Adrenal gland (tissue), 12 donors: Measurements from ENCODE around the gene C19orf47. TPM values are rescaled to one million over a fixed set of nuclear protein-coding genes. Genes with fewer than 3 reads are reported as not detected.

Experiments
- DNase-seq, 7 donors: peaks; one replicate each; pipeline ENCODE4 v3.0.0-alpha.2; 2019 to 2020
- H3K27ac ChIP-seq, 5 donors: fragments of 200-600 bp; sonication (generic) in 4 of 5; 1 replicate in 3 of 5; 2 replicates in 2 of 5; pipeline versions ENCODE4 v1.5.1 to v1.8.0; 2016 to 2020; ENCODE audit warnings: mild to moderate bottlenecking in 1 of 5
- H3K27me3 ChIP-seq: fragments of 200-600 bp; 2 replicates; pipeline ENCODE4 v1.8.0; 2021
- H3K36me3 ChIP-seq, 2 donors: fragments of 200-600 bp; replicated peaks in 1 of 2; 1 replicate in 1 of 2; 2 replicates in 1 of 2; pipeline versions ENCODE4 v1.5.1 to v1.8.0; 2018 to 2022
- H3K4me1 ChIP-seq, 2 donors: fragments of 200-600 bp; replicated peaks in 1 of 2; 1 replicate in 1 of 2; 2 replicates in 1 of 2; pipeline versions ENCODE4 v1.5.1 to v1.8.0; 2018 to 2021
- H3K4me3 ChIP-seq, 4 donors: fragments of 200-600 bp; sonication (generic) in 3 of 4; one replicate each; pipeline ENCODE4 v1.5.1; 2016 to 2018
- H3K9me3 ChIP-seq, 3 donors: fragments of 200-600 bp; sonication (generic) in 1 of 3; replicated peaks in 1 of 3; 1 replicate in 2 of 3; 2 replicates in 1 of 3; pipeline versions ENCODE4 v1.5.1 to v1.8.0; 2016 to 2021
- POLR2A ChIP-seq, 2 donors: fragments of 450-650 bp; IDR thresholded peaks; one replicate each; pipeline ENCODE4 v1.6.1; 2017; ENCODE audit warnings: antibody characterized with exemption in 2 of 2, mild to moderate bottlenecking in 2 of 2, moderate library complexity in 1 of 2
- WGBS, 4 donors: extraction: QIAGEN DNeasy Blood & Tissue Kit in 2 of 4; methylation state at CpG; one replicate each; pipeline versions ENCODE4 v1.1.5 to v1.1.7; 2013 to 2017; 5-methylcytosine and 5-hydroxymethylcytosine counted together
- intact Hi-C, 2 donors: fragments of 100-400 bp; cut with DNase I; formaldehyde crosslinking; loops; one replicate each; pipeline versions ENCODE4 v1.14.1 to v1.15.0; 2022 to 2023
- polyA plus RNA-seq, 3 donors: library from polyadenylated mRNA; stranded (reverse); fragments of 200-250 nt in 2 of 3; fragments of 350-450 nt in 1 of 3; fragmentation: Illumina TruSeq in 1 of 3; extraction: RNeasy Lipid Tissue Mini Kit (QIAGEN cat#74804) in 1 of 3; gene quantifications; one replicate each; pipeline ENCODE4 v1.2.3, GENCODE V29; 2013 to 2014
- total RNA-seq, 9 donors: library from RNA; depleted of rRNA in 4 of 9; stranded (reverse); fragments of >200 nt in 4 of 9; fragments of 120-200 nt in 1 of 9; fragmentation: NEBNext Ultra II Directional in 1 of 9; extraction: Animal tissue kit (Norgen Biotek cat#: 25700) in 1 of 9; gene quantifications; one replicate each; pipeline versions ENCODE4 v1.1.0 to v1.2.4, GENCODE V29; 2013 to 2023
- TF ChIP-seq, protein P1 (sequence below), 6 experiments: fragments of 450-650 bp in 4 of 6; fragments of 200-600 bp in 2 of 6; sonication (generic) in 1 of 6; IDR thresholded peaks; 1 replicate in 5 of 6; 2 replicates in 1 of 6; pipeline versions ENCODE4 v1.5.1 to v1.8.0; 2016 to 2021; ENCODE audit warnings: antibody characterized with exemption in 6 of 6, mild to moderate bottlenecking in 2 of 6, moderate library complexity in 1 of 6
- donor health status: healthy with polysubstance abuse.
- donor health status: Bipolar disorder and iron deficiency.
- donor health status: DM: yes; HTN: yes; CAD: no.
- donor health status: DM: no; HTN: no; CAD: no.
- donor health status: DM: no; HTN: no; CAD: no.
- donor health status: DM: yes; HTN: yes; CAD: no.

C19orf47 gene
- total and polyA plus RNA-seq, 12 donors = 7.0 to 20.9 (median 14.6) TPM

DNA sequence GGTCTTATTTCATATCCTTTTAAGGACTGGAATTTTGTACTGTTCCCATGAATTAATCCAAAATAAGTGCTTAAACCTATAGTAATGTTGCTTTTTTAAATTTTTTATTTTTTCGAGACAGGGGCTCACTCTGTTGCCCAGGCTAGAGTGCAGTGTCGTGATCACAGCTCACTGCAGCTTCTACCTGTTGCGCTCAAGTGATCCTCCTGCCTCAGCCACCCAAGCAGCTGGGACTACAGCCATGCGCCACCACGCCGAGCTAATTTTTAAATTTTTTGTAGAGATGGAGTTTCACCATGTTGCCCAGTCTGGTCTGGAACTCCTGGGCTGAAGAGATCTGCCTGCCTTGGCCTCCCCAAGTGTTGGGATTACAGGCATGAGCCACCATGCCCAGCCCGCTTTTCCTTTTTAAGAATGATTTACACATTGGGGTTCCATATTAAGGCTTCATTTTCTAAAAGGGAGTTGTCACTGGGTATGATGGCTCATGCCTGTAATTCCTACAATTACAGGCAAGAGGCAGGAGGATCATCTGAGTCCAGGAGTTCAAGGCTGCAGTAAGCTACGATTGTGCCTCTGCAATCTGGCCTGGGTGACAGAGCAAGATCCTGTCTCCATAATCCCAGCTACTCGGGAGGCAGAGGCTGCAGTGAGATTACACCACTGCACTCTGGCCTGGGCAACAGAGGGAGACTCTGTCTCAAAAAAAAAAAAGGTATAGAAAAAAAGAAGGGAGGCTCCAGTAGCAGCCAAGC, 34.8 kb downstream of the C19orf47 start:
- H3K4me1 ChIP-seq = no peaks in the 10 kb centered on the region
- H3K27ac ChIP-seq = no peak overlapping the region
- no peaks in the 10 kb centered on the region for H3K9me3 ChIP-seq
- intact Hi-C loops = no loop called here
- TF ChIP-seq, protein P1, sequence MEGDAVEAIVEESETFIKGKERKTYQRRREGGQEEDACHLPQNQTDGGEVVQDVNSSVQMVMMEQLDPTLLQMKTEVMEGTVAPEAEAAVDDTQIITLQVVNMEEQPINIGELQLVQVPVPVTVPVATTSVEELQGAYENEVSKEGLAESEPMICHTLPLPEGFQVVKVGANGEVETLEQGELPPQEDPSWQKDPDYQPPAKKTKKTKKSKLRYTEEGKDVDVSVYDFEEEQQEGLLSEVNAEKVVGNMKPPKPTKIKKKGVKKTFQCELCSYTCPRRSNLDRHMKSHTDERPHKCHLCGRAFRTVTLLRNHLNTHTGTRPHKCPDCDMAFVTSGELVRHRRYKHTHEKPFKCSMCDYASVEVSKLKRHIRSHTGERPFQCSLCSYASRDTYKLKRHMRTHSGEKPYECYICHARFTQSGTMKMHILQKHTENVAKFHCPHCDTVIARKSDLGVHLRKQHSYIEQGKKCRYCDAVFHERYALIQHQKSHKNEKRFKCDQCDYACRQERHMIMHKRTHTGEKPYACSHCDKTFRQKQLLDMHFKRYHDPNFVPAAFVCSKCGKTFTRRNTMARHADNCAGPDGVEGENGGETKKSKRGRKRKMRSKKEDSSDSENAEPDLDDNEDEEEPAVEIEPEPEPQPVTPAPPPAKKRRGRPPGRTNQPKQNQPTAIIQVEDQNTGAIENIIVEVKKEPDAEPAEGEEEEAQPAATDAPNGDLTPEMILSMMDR (IDR thresholded peaks at IDR 0.05) = no peak
- TF ChIP-seq POLR2A (IDR thresholded peaks at IDR 0.05) = no peak
- WGBS, 4 donors = 82 to 91% (median 86%) methylated on average over 9 of the region's 9 CpGs
- peaks cover 0 to 3% of the 10 kb centered on the region in 2 donors for H3K36me3 ChIP-seq
- H3K4me3 ChIP-seq = no peak overlapping the region
- no peak for DNase-seq
- no peaks in the 10 kb centered on the region for H3K27me3 ChIP-seq

DNA sequence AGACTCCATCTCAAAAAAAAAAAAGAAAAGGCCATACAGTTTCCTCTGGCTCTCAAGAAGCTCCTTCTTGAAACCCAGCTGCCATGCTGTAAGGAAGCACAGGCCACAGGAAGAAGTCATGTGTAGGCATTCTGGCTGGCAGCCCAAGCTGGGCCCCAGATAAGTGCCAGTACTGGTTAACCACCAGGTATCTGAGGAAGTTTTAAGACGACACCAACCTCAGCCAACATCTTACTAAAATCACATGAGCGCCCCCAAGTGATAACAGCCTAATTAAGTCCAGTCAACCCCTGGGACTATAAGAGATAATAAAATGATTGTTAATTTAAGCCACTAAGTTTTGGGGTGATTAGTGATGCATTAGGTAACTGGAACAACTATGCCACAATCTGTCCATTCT, 35.7 kb downstream of the C19orf47 start:
- Histone ChIP-seq H3K4me3 (no peak overlapping the region), H3K36me3 (no peaks in the 10 kb centered on the region), H3K27me3 (no peaks in the 10 kb centered on the region), H3K9me3 (no peaks in the 10 kb centered on the region), H3K4me1 (no peaks in the 10 kb centered on the region), H3K27ac (no peak overlapping the region)
- intact Hi-C loops = no loop called here
- 45 to 87% (median 78%) methylated on average over 2 of the region's 2 CpGs for WGBS, 4 donors
- TF ChIP-seq POLR2A (IDR thresholded peaks at IDR 0.05) = no peak
- TF ChIP-seq, protein P1 (IDR thresholded peaks at IDR 0.05) = no peak
- no peak for DNase-seq

DNA sequence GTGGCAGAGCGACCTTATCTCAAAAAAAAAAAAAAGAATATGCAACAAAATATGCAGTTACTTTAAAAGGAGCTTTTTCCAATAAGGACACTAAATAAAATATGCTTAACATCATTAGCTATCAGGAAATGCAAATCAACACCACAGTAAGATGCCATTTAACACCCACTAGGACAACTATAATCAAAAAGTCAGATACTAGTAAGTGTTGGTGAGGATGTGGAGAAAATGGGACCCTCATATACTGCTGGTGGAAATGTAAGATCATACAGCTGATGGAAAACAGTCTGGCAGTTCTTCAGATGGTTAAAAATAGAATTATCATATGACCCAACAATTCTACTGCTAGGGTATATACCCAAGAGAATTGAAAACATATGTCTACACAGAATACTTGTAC, 38.5 kb downstream of the C19orf47 start:
- intact Hi-C loops = loop anchor here in 1 of 2 donors (10.0 kb wide), 1 partner anchor 65 kb away; no protein-coding TSS in a partner anchor
- H3K4me3 ChIP-seq = no peak overlapping the region
- H3K36me3 ChIP-seq = no peaks in the 10 kb centered on the region
- no peaks in the 10 kb centered on the region for H3K9me3 ChIP-seq
- H3K4me1 ChIP-seq = no peaks in the 10 kb centered on the region
- no peaks in the 10 kb centered on the region for H3K27me3 ChIP-seq
- TF ChIP-seq, protein P1 (IDR thresholded peaks at IDR 0.05) = no peak
- no peak for TF ChIP-seq POLR2A (IDR thresholded peaks at IDR 0.05)
- DNase-seq = no peak
- H3K27ac ChIP-seq = no peak overlapping the region
- WGBS, 4 donors = 79 to 88% (median 86%) methylated on average over 1 of the region's 1 CpG

DNA sequence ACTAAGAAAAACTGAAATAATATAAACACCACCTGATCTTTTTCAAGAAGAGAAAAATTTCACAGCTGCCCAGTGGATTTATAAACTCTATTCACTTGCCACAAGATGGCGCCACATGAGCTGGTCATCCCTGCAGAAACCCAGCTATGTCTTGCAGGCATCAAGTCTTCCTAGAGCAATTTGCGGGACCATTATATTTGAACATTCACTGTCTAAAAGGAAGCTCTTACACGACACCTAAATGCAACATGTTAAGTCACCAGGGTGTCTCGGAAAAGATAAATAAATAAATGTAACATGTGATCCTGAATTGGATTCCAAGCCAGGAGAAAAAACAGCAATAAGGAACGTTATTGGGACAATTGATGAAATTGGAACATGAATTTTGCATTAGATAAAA, 42.8 kb downstream of the C19orf47 start:
- no peaks in the 10 kb centered on the region for H3K4me1 ChIP-seq
- 2 to 8% (median 6%) methylated on average over 5 of the region's 5 CpGs for WGBS, 4 donors
- TF ChIP-seq POLR2A (IDR thresholded peaks at IDR 0.05) = no peak
- TF ChIP-seq, protein P1 (IDR thresholded peaks at IDR 0.05) = peak; percentile 68 to 84 (median 74)
- H3K27ac ChIP-seq = no peak overlapping the region
- intact Hi-C loops = loop anchor here in 1 of 2 donors (10.0 kb wide), 1 partner anchor 69 kb away; no protein-coding TSS in a partner anchor
- H3K27me3 ChIP-seq = no peaks in the 10 kb centered on the region
- no peaks in the 10 kb centered on the region for H3K36me3 ChIP-seq
- H3K4me3 ChIP-seq = no peak overlapping the region
- no peaks in the 10 kb centered on the region for H3K9me3 ChIP-seq
- DNase-seq = peak; percentile 78 to 90 (median 84)
